Glutamatergic neuron (in vitro differentiated cells): ENCODE measurements around the gene YAP1. TPM values are rescaled to one million over a fixed set of nuclear protein-coding genes. Genes with fewer than 3 reads are reported as not detected.

Experiments used
- DNase-seq: peaks from one replicate; pipeline ENCODE4 v3.0.0; 2022
- H3K27ac Mint-ChIP-seq: one replicate; pipeline ENCODE4 v1.8.0; 2020; ENCODE audit warnings: mild to moderate bottlenecking, mixed read lengths, inconsistent platforms; ENCODE audit not compliant: unreplicated experiment
- H3K27me3 Mint-ChIP-seq: one replicate; pipeline ENCODE4 v1.8.0; 2020; ENCODE audit warnings: mild to moderate bottlenecking, moderate library complexity, mixed read lengths, inconsistent platforms; ENCODE audit not compliant: unreplicated experiment
- H3K36me3 Mint-ChIP-seq: one replicate; pipeline ENCODE4 v1.8.0; 2020; ENCODE audit warnings: mild to moderate bottlenecking, mixed read lengths, inconsistent platforms; ENCODE audit not compliant: unreplicated experiment
- H3K4me1 Mint-ChIP-seq: one replicate; pipeline ENCODE4 v1.8.0; 2020; ENCODE audit warnings: mild to moderate bottlenecking, low read depth, mixed read lengths, inconsistent platforms; ENCODE audit not compliant: unreplicated experiment
- H3K4me3 Mint-ChIP-seq: one replicate; pipeline ENCODE4 v1.8.0; 2020; ENCODE audit warnings: mild to moderate bottlenecking, mixed read lengths, inconsistent platforms; ENCODE audit not compliant: unreplicated experiment
- H3K9me3 Mint-ChIP-seq: one replicate; pipeline ENCODE4 v1.8.0; 2020; ENCODE audit warnings: mild to moderate bottlenecking, moderate library complexity, mixed read lengths, inconsistent platforms; ENCODE audit not compliant: unreplicated experiment
- CTCF ChIP-seq: fragments of 200-600 bp; sonication (generic); IDR thresholded peaks from one replicate; pipeline ENCODE4 v1.5.0; 2021; ENCODE audit not compliant: partially characterized antibody, unreplicated experiment
- total RNA-seq: library from RNA; stranded (reverse); fragmentation: NEBNext Ultra II Directional; extraction: Animal tissue kit (Norgen Biotek cat#: 25700); gene quantifications from one replicate; pipeline ENCODE4 v1.2.1, GENCODE V29; 2021; ENCODE audit not compliant: unreplicated experiment

The YAP1 gene
- total RNA-seq, 1 donor from 2014 or later: 1.3 TPM

GRCh38 chr11:102220728-102221467 is 110.7 kb downstream of the YAP1 start:
- no peak for DNase-seq
- no peaks in the 10 kb centered on the region for H3K9me3 Mint-ChIP-seq
- no peaks in the 10 kb centered on the region for H3K4me1 Mint-ChIP-seq
- no peaks in the 10 kb centered on the region for H3K36me3 Mint-ChIP-seq
- no peaks in the 10 kb centered on the region for H3K27me3 Mint-ChIP-seq
- TF ChIP-seq CTCF: no peak
- no peak overlapping the region for H3K27ac Mint-ChIP-seq
- no peak overlapping the region for H3K4me3 Mint-ChIP-seq

DNA sequence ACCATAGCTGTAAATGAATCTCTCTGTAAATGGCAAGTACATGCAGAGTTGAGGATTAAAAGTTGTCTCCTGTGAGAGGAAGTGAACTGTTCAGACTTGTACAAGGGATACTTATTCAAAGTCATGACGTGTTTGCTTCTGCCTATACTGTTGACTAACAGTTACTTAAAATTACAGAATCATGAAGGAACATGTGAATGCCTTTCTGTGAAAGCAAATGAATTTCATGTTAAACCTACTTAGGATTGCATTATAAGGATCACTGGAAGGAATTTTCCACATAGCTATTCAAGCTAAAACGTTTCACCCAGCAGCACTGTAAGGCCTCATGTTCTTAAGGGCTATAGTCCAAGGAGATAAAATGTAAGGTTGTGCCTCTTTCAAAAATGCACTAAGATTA is 113.6 kb downstream of the YAP1 start:
- TF ChIP-seq CTCF: no peak
- H3K27ac Mint-ChIP-seq: no peak overlapping the region
- no peak for DNase-seq
- no peaks in the 10 kb centered on the region for H3K27me3 Mint-ChIP-seq
- no peak overlapping the region for H3K4me3 Mint-ChIP-seq
- no peaks in the 10 kb centered on the region for H3K9me3 Mint-ChIP-seq
- H3K4me1 Mint-ChIP-seq: no peaks in the 10 kb centered on the region
- H3K36me3 Mint-ChIP-seq: no peaks in the 10 kb centered on the region

- Mint-ChIP-seq H3K4me3 (no peak overlapping the region), H3K4me1 (no peaks in the 10 kb centered on the region), H3K27ac (no peak overlapping the region), H3K36me3 (no peaks in the 10 kb centered on the region), H3K27me3 (no peaks in the 10 kb centered on the region), H3K9me3 (no peaks in the 10 kb centered on the region)
- DNase-seq: no peak
- no peak for TF ChIP-seq CTCF
Observed at GRCh38 chr11:102225689-102226568, 115.7 kb downstream of the YAP1 start.

DNA sequence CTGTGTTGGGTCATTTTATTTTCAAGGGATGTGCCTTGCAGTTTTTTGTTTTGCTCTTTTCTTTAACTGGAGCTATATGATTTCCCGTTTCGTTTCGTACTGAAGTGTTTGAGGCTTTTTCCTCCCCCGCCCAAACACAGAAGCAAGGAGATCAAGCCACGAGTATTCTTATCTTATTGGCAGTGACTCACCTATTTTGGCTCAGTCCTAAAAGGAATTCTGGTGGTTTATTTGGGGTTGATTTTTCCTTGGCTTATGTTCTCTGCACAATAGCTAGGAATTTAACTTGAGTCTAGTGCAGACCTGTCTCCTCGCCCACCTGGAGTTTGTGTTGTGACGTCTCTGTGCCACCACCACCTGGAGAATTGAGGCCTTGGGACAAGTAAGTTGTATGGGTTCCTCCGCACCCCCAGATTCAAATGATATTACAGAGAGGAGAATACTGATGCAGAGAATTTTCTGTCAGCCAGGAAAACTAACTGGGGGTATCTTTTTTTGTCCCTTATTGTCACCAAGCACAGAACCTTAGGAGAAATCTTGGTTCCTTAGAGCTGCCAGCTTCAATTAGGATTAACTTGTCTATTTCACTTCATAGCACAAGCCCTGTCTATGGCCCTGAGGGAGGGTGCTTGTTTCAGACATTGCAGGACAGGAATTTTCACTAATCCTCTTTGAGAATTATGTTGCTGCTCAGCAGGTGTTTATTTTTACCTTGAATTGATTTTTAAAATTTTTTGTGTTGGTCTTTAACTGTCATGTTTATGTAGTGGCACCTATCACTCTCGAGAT is 116.6 kb downstream of the YAP1 start:
- no peak overlapping the region for H3K4me3 Mint-ChIP-seq
- no peaks in the 10 kb centered on the region for H3K4me1 Mint-ChIP-seq

More for the DNA sequence above, 116.6 kb downstream of the YAP1 start:
- no peaks in the 10 kb centered on the region for H3K27me3 Mint-ChIP-seq
- no peaks in the 10 kb centered on the region for H3K9me3 Mint-ChIP-seq
- no peak for TF ChIP-seq CTCF
- H3K36me3 Mint-ChIP-seq: no peaks in the 10 kb centered on the region
- H3K27ac Mint-ChIP-seq: no peak overlapping the region
- DNase-seq: no peak
